Activated CD4-positive, alpha-beta T cell treated with anti-CD3 and anti-CD28 coated beads, Interleukin-2, Interleukin-4, amounts not matched to agents 100 ng/mL and 50 ng/mL, durations not matched to agents 16 hours and 8 hours (primary cell): ENCODE data around the gene NUFIP2.
"Not testable (repeated sequence)": the region's sequence is repeated elsewhere in the genome, so short reads cannot be mapped to it uniquely, and the experiment has no call there.

Experiments used
- DNase-seq: peaks from one replicate; pipeline ENCODE4 v3.0.0-alpha.2; 2020; ENCODE audit warnings: low spot score

NUFIP2 gene

DNA sequence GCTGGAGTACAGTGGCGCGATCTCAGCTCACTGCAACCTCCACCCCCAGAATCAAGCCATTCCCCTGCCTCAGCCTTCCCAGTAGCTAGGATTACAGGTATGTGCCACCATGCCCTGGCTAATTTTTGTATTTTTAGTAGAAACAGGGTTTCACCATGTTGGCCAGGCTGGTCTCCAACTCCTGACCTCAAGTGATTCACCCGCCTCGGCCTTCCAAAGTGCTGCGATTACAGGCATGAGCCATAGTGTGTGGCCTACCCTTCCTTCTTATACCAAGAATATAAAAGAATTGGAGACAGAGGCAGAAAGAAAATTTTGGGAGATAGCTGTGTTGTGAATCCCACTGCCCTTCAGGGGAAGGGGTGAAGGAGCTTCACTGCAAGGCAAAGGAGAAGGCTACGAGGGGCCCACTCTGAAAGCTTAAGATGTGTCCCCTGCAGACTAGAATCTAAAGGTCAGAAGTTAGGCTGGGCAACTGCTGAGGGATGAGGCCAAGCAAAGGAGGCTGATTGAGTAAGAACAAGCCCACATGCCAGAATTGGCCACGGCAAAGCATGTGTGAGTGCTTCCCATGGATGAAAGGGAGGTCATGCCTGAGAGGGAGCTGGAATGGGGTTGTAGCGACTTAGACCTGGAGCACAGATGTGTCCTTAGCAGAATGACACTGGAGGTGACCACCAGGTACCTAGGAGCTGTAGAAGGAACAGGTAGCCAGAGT, 55.7 kb downstream of the NUFIP2 start:
- DNase-seq = no peak

DNA sequence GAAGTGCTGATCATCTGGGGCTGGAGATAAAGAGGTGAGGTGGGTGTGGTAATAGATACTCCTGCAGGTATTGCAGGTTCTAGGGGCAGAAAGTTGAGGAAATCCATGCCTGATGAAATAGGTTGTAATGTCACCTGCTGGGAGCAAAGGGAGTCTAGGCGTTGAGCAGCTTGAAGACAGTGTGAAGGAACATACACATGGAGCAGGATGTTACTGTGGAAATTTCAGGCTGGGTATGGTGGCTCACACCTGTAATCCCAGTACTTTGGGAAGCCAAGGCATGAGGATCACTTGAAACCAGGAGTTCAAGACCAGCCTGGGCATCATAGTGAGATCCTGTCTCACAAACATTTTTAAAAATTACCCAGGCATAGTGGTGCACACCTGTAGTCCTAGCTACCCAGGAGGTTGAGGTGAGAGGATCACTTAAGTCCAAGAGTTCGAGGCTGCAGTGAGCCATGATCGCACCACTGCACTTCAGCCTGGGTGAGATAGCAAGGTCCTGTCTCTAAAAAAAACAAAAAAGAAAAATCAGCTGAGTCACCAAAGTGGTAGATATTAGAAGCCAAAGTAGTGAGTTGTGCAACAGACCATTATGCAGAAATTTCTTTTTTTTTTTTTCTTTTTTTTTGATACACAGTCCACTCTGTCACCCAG, 56.3 kb downstream of the NUFIP2 start:
- DNase-seq = no peak

GRCh38 chr17:29235904-29236303, 58.0 kb downstream of the NUFIP2 start:
- no peak for DNase-seq

DNA sequence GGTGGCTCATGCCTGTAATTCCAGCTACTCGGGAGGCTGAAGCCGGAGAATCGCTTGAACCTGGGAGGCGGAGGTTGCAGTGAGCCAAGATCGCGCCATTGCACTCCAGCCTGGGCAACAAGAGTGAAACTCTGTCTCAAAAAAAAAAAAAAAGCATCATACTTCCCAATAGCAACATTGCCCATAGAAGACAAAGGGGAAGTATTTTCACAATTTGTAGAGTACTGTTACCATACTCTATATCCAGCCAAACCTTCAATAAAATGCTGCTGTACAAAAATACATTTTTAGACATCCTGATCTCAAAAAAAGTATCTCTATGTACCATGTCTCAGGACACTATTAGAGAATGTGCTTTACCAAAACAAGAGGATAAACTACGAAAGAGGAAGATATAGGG, 59.0 kb downstream of the NUFIP2 start:
- not testable (repeated sequence) for DNase-seq

- DNase-seq = no peak
These were observed 60.6 kb downstream of the NUFIP2 start for GRCh38 chr17:29233301-29233700.

GRCh38 chr17:29225396-29225795, 68.6 kb downstream of the NUFIP2 start:
- no peak for DNase-seq

GRCh38 chr17:29221338-29221737, 72.6 kb downstream of the NUFIP2 start:
- DNase-seq = not testable (repeated sequence)

DNA sequence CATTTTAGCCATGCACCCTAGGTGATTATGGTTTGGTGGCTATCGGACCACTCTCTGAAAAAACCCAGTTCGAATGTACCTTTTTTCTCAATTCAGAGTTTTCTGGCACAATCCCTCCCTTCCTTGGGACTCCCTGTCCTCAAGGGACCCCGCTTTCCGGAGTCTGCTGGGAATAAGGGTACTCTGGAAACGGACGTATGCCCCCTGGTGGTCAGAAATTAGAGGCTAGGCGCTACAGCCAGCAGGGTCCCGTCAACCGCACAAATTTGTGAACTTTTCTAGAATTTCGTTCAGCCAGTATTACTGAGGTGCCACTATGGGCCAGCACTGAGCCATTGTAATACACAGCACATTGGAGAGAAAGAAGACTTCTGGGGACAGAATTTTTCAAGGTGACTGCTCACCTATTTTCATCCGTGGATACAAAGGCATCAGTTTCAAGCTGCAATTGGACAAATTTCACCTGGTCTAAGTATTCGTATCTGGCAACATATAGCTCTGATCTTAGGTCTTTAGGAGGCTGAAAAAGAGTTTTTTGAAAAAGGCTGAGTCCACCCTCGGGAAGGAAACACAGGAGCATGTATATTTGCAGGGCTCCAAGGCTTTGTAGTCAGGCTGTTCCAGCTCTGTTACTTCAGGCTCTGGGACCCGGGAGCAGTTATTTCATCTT, 74.4 kb downstream of the NUFIP2 start:
- DNase-seq = peak; percentile 77

GRCh38 chr17:29216856-29217255, 77.1 kb downstream of the NUFIP2 start:
- DNase-seq = no peak

- DNase-seq = no peak
These were observed 77.8 kb downstream of the NUFIP2 start for GRCh38 chr17:29216181-29216580.

DNA sequence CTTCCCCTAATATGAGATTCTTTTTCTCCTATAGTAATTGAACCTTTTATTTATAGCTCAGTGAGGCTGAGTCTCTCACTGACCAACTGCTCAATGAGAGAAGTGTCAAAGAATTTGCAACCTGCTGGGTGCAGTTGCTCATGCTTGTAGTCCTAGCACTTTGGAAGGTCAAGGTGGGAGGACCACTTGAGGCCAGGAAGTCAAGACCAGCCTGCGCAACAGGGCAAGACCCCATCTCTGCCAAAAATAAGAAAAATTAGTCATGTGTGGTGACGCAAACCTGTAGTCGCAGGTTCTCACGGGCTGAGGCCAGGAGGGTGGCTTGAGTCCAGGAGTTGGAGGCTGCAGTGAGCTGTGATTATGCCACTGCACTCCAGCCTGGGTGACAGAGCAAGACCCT, 78.2 kb downstream of the NUFIP2 start:
- no peak for DNase-seq

DNA sequence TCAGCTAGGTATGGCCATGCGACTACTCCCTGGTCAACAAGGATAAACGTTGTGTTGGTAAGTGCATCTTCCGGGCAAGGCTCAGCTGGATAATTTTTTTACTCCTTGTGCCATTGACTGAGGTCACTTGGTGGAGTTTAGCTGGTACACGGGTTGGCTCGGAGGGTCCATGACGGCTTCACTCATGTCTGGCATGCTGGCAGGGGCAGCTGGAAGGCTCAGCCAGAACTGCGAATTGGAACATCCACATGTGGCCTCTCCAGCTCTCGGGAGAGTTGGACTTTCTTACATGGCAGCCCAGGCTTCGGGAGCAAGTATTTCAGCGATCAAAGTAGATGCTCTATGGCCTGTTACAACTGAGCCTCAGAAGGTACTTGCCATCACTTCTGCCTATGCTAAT, 78.8 kb downstream of the NUFIP2 start:
- DNase-seq = no peak

- DNase-seq = no peak
These were observed 79.5 kb downstream of the NUFIP2 start for GRCh38 chr17:29214215-29215146.

DNA sequence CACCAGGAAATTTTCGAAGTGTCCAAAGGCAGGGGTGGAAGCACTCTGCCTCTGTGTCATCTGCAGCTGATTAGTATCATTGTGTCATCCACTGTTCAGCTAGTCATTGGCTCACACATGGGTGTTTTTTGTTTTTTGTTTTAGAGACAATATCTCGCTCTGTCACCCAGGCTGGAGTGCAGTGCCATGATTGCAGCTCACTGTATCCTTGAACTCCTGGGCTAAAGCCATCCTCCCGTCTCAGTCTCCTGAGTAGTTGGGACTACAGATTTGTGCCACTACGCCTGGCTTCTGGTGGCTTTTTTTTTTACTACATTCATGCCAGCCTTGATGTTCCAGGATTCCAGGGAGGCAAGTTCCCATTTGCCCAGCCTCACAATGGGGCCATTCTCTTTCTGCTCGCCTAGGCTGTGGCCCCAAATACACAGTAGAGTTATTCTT, 81.2 kb downstream of the NUFIP2 start:
- no peak for DNase-seq

DNA sequence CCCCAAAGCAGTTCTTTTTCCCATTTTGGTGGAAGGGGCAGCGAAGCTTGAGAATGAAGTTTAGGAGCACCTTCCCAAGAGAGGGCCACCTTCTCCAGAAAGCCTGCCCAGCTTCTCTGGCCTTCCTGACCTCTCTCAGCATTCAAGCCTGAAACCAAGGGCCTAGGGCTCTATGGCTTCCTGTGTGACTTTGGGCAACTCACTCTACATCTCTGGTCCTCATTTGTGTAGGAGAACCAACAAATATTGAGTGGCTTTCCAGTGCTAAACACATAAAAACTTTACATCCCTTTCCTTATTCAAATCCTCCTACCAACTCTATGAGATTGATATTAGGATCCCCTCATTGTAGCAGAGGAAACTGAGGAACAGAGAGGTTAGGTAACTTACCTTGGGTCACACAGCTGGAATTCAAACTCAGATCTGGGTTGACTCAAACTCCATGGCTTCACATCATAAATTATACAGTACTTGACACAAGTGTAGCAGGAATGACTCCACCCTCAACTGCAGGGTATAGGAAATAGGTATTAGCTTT, 81.8 kb downstream of the NUFIP2 start:
- no peak for DNase-seq

DNA sequence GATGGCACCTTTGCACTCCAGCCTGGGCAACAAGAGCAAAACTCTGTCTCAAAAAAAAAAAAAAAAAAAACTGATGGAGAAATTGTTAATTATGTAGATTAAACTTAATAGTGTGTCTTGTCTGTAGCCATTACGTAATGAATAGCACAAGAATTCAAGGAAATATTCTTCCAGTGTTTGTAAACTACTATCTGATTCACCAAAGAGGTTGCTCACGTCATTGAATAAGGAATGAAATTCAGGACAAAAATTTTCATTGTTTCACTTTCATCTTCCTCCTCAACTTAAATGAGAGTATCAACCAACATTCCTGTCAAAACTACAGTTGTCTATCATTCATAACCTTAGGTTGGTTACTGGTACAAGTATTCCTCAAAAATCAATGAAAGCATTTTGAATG, 83.1 kb downstream of the NUFIP2 start:
- no peak for DNase-seq

DNA sequence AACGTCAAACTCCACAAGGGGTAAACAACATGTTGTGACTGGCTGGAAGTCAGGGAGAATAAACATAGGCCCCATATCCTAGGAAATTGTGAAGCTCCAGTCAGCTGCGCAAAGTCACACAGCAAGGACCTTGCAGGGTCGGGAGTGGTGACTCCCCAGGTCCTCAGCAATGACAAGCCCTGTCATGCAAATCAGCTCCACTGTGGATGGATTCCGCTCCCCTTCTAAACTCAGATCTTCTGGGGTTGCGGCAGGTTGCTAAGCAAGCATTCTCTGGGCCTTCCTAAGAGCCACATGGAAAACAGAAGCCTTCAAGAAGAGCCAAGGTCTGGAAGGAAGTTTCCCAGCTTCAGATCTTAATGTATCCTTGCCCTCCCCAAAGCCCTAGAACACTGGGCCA, 84.9 kb downstream of the NUFIP2 start:
- DNase-seq = no peak

DNA sequence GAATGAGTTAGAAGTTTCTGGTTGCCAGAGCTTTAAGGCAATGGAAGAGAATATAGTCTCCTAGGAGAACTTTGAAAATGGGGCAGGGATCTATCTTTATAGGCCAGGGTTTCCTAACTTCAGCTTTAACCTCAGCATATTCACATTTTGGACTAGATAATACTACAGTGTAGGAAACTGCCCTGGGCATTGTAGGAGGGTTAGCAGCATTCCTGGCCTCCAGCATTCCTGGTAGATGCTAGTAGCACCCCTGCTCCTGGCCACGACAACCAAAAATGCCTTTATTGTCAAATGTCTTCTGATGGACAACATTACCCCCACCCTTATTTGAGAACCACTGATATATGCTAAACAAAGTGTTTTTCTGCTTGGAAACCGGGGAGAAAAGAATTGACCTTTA, 86.0 kb downstream of the NUFIP2 start:
- DNase-seq = no peak
